Measurements from ENCODE around the gene PRKG1. TPM values are rescaled to one million over a fixed set of nuclear protein-coding genes. Genes with fewer than 3 reads are reported as not detected.

PRKG1 gene
- total RNA-seq, 4 donors from 2014 or later = 26.5 to 72.3 (median 58.1) TPM

DNA sequence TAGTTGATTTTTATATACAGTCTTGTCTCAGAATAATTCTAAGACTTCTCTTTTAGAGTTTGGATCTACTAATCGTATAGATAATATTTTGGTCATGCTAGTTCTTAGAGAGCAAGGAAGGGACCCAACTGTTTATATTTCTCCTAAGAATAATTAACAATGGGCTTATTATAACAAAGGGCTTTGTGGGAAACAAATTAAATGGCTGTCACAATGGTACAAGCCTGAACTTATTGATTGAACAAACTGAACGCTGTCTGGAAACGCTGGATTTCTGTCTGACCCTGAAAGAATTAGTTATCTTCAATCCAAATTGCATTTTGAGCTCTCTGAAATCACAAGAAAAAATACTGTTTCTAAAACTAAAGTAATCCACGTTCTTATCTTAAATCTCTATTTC, 568.3 kb downstream of the PRKG1 start:
- Histone ChIP-seq H3K4me3 (replicated peaks in 1 of 3) (no peak overlapping the region), H3K9me3 (no peaks in the 10 kb centered on the region), H3K4me1 (no peaks in the 10 kb centered on the region), H3K36me3 (no peaks in the 10 kb centered on the region), H3K27me3 (no peaks in the 10 kb centered on the region), H3K27ac (no peak overlapping the region)
- WGBS, 2 donors = 73 to 86% methylated on average over 4 of the region's 4 CpGs
- intact Hi-C loops (cut with DNase I) = no loop called here
- DNase-seq = no peak
- TF ChIP-seq POLR2A (IDR thresholded peaks at IDR 0.05) = no peak
- TF ChIP-seq CTCF (IDR thresholded peaks at IDR 0.05) = no peak

- intact Hi-C loops (cut with DNase I) = no loop called here
- Histone ChIP-seq H3K4me1 (no peaks in the 10 kb centered on the region), H3K36me3 (no peaks in the 10 kb centered on the region), H3K4me3 (replicated peaks in 1 of 3) (no peak overlapping the region), H3K27ac (no peak overlapping the region), H3K27me3 (no peaks in the 10 kb centered on the region), H3K9me3 (no peaks in the 10 kb centered on the region)
- WGBS, 2 donors = 79% methylated on average over 3 of the region's 3 CpGs
- TF ChIP-seq POLR2A (IDR thresholded peaks at IDR 0.05) = no peak
- no peak for TF ChIP-seq CTCF (IDR thresholded peaks at IDR 0.05)
- no peak for DNase-seq
Observed at GRCh38 chr10:51643734-51644133, 569.4 kb downstream of the PRKG1 start.

DNA sequence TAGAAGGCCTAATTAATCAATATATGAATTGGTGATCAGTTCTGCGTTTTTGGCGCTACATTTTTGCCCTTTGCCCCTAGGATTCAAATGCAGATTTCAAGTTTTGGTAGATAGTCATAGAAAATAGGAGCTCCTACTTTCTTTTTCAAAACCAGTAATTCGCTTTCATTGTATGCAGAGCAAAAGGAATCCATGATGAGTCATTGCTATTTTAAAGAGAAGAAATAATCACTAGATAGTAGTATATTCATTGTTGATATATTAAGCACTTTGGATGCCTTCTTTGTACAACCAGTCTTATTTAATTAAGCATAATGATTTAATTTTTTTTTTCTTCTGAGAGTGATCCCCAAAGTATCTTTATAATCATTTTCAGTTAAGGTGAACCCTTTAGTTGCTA, 574.8 kb downstream of the PRKG1 start:
- Histone ChIP-seq H3K4me3 (replicated peaks in 1 of 3) (no peak overlapping the region), H3K36me3 (no peaks in the 10 kb centered on the region), H3K27ac (no peak overlapping the region), H3K9me3 (no peaks in the 10 kb centered on the region), H3K4me1 (no peaks in the 10 kb centered on the region), H3K27me3 (no peaks in the 10 kb centered on the region)
- intact Hi-C loops (cut with DNase I) = no loop called here
- no peak for TF ChIP-seq CTCF (IDR thresholded peaks at IDR 0.05)
- WGBS, 2 donors = 93 to 95% methylated on average over 3 of the region's 3 CpGs
- no peak for DNase-seq

DNA sequence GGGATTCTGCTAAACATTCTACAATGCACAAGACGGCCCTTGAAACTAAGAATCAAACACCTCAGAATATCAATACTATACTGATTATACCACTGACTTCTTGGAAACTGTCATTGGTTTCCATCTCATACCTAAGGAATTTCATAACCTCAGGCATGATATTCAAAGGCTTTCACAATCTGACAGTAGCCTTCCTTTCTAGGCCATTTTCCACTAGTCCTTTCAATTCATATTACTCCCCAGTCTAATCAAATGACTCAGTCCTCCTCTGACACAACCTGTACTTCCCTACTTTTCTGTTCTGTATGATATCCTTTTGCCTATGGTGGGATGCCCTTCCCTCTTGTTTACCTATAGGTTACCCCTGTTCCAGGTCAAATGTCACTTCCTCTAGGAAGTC, 576.8 kb downstream of the PRKG1 start:
- 92 to 96% methylated on average over 1 of the region's 1 CpG for WGBS, 2 donors
- Histone ChIP-seq H3K27me3 (no peaks in the 10 kb centered on the region), H3K4me1 (no peaks in the 10 kb centered on the region), H3K9me3 (no peaks in the 10 kb centered on the region), H3K27ac (no peak overlapping the region), H3K4me3 (replicated peaks in 1 of 3) (no peak overlapping the region), H3K36me3 (no peaks in the 10 kb centered on the region)
- no peak for DNase-seq
- no peak for TF ChIP-seq POLR2A (IDR thresholded peaks at IDR 0.05)
- no peak for TF ChIP-seq CTCF (IDR thresholded peaks at IDR 0.05)
- intact Hi-C loops (cut with DNase I) = no loop called here

- DNase-seq = no peak
- TF ChIP-seq CTCF (IDR thresholded peaks at IDR 0.05) (no peak), POLR2A (IDR thresholded peaks at IDR 0.05) (no peak)
- Histone ChIP-seq H3K4me1 (no peaks in the 10 kb centered on the region), H3K27ac (no peak overlapping the region), H3K27me3 (no peaks in the 10 kb centered on the region), H3K36me3 (no peaks in the 10 kb centered on the region), H3K9me3 (no peaks in the 10 kb centered on the region), H3K4me3 (replicated peaks in 1 of 3) (no peak overlapping the region)
- intact Hi-C loops (cut with DNase I) = no loop called here
Observed at GRCh38 chr10:51653025-51653424, 578.7 kb downstream of the PRKG1 start.
